CD4-positive, alpha-beta T cell treated with Interleukin-1 beta for 1 hour (primary cell): ENCODE data around the gene TNFRSF1B.

Source experiments
- DNase-seq, 2 donors: peaks; one replicate each; pipeline ENCODE4 v3.0.0-alpha.2; 2020 to 2022

The TNFRSF1B gene

GRCh38 chr1:12142141-12142823 is 24.5 kb upstream of the TNFRSF1B start:
- no peak for DNase-seq

- peak in 1 of 2 donors; percentile 52 for DNase-seq
Measured at GRCh38 chr1:12142891-12143630, 23.7 kb upstream of the TNFRSF1B start.

- DNase-seq, result peak in 1 of 2 donors; percentile 79
Measured at GRCh38 chr1:12143631-12144155, 23.1 kb upstream of the TNFRSF1B start.

- DNase-seq, result no peak
Measured at GRCh38 chr1:12144236-12144635, 22.6 kb upstream of the TNFRSF1B start.

GRCh38 chr1:12144969-12145368 is 21.8 kb upstream of the TNFRSF1B start:
- no peak for DNase-seq

GRCh38 chr1:12145616-12146342 is 21.0 kb upstream of the TNFRSF1B start:
- no peak for DNase-seq

- DNase-seq, result no peak
Measured at GRCh38 chr1:12146343-12147112, 20.3 kb upstream of the TNFRSF1B start.

GRCh38 chr1:12147201-12147701 is 19.5 kb upstream of the TNFRSF1B start:
- no peak for DNase-seq

GRCh38 chr1:12148160-12148957 is 18.4 kb upstream of the TNFRSF1B start:
- DNase-seq, result no peak

GRCh38 chr1:12148958-12149790 is 17.6 kb upstream of the TNFRSF1B start:
- no peak for DNase-seq

GRCh38 chr1:12149791-12150175 is 17.0 kb upstream of the TNFRSF1B start:
- DNase-seq, result no peak

GRCh38 chr1:12150456-12151200 is 16.2 kb upstream of the TNFRSF1B start:
- DNase-seq, result peak; percentile 47 to 56

GRCh38 chr1:12151465-12151864 is 15.3 kb upstream of the TNFRSF1B start:
- no peak for DNase-seq

- DNase-seq, result peak in 1 of 2 donors; percentile 65
Measured at GRCh38 chr1:12152113-12152891, 14.5 kb upstream of the TNFRSF1B start.

GRCh38 chr1:12153181-12153785 is 13.5 kb upstream of the TNFRSF1B start:
- peak; percentile 62 to 86 for DNase-seq

- DNase-seq, result no peak
Measured at GRCh38 chr1:12155328-12155727, 11.5 kb upstream of the TNFRSF1B start.

- DNase-seq, result peak; percentile 43 to 57
Measured at GRCh38 chr1:12157366-12158231, 9.2 kb upstream of the TNFRSF1B start.
